GM20431 (cell line): ENCODE measurements around the gene ITPR2.
"Not testable (repeated sequence)": the region's sequence is repeated elsewhere in the genome, so short reads cannot be mapped to it uniquely, and the experiment has no call there.

Experiments
- in situ Hi-C: fragments of 300-500 bp; cut with MseI, MboI; formaldehyde crosslinking; loops from one replicate; pipeline ENCODE4 v1.15.0; 2020; ENCODE audit warnings: low sequenced_read_pairs; ENCODE audit not compliant: unreplicated experiment

Gene ITPR2

GRCh38 chr12:26851031-26851809, 18.2 kb upstream of the ITPR2 start:
- in situ Hi-C loops, result no loop called here

DNA sequence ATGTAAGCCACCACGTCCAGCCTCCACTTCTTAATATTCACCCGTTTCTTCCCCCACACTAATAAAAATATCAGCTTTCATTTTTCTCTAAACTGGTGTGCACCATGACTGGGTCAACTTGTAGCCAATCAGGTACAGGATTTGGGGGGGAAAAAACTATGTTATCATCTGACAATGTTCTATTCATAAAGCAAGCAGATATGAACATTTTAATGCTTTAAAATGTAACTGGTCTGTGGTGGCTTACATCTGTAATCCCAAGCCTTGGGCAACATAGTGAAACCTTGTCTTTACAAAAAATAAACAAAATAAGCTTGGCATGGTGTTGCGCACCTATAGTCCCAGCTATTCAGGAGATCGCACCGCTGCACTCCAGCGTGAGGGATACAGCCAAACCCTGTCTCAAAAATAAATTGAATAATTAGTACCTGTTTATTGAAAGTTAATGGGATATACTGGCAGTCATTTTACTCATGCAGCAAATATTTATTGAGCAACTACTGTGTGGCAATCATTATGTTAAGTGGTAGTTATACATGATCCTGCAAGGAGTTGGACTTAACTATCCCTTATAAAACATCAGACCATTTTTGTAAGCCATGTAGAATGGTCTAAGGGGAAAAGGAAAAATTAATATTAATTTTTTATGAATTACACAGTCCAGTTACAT, 15.3 kb upstream of the ITPR2 start:
- in situ Hi-C loops, result no loop called here

DNA sequence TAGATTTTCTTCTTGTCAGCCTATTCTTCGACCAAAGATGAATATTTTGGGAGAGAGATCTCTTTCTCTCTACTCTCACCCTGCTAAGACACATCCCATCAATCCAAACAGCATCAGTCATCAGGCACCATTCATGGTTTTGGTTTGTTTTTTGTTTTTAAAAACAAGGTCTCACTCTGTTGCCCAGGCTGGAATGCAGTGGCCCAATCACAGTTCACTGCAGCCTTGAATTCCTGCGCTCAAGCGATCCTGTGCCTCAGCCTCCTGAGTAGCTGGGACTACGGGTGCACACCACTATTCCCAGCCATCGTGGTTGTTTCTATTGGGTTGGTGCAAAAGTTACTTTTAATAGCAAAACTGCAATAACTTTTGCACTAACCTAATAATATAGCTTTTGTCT, 14.4 kb upstream of the ITPR2 start:
- in situ Hi-C loops, result no loop called here

DNA sequence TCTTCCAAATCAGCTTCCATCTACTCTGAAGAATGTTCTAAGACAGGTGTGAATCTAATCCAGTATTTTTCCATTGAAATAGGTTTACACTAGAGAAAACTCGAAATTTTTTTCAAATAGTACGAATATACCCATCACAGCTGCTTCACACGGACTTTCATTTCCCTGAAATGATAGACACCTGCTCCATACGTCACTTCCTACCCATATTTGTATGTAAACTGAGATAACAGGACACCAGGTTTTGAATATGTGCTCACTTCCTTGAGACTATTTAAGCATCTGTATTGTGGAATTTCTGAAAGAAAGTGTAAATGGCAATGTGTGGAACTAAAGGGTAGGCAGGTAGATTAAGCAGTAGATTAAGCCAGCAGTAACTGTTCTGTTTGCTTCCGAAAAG, 13.4 kb upstream of the ITPR2 start:
- in situ Hi-C loops, result no loop called here

DNA sequence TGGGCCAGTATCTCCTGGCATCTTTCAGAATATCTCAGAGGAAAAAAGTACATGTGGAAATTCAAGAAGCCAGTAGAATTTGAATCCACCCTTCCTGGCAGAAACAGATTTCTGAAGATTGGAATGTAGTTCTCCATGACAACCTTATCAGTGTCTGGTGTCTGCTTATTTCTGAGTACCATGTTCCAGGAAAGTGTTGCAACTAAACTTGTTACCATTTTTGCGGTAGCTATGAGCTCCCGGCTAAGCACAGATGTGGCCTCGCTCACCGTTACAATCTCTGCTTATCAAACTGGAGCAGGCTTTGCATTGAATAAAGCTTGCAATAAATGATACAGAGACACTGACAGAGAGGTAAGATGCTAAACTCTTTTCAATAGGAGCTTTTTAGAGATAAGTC, 13.0 kb upstream of the ITPR2 start:
- in situ Hi-C loops, result no loop called here

DNA sequence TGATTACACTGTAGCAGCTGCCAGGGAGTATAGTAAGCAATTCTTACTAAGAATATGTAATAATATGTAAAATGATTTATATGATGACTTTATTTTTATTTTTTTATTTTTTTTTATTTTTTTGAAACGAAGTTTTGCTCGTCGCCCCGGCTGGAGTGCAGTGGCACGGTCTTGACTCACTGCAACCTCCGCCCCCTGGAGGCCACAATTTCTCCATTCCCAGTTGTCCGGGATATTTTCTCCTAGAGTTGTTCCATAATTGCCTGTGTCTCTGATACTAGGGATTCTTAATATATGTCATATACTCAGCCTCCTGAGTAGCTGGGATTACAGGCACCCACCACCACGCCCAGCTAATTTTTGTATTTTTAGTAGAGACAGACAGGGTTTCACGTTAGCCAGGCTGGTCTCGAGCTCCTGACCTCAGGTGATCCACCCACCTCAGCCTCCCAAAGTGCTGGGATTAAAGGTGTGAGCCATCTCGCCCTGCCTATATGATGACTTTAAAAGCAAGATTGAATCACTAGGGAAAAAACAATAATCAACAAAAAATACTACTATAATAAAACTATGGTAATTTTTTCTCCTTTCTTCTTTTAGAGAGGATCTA, 12.2 kb upstream of the ITPR2 start:
- in situ Hi-C loops, result no loop called here

GRCh38 chr12:26843311-26843710, 10.3 kb upstream of the ITPR2 start:
- in situ Hi-C loops, result no loop called here

GRCh38 chr12:26841085-26841484, 8.1 kb upstream of the ITPR2 start:
- in situ Hi-C loops, result no loop called here

GRCh38 chr12:26839512-26839911, 6.5 kb upstream of the ITPR2 start:
- in situ Hi-C loops, result no loop called here

DNA sequence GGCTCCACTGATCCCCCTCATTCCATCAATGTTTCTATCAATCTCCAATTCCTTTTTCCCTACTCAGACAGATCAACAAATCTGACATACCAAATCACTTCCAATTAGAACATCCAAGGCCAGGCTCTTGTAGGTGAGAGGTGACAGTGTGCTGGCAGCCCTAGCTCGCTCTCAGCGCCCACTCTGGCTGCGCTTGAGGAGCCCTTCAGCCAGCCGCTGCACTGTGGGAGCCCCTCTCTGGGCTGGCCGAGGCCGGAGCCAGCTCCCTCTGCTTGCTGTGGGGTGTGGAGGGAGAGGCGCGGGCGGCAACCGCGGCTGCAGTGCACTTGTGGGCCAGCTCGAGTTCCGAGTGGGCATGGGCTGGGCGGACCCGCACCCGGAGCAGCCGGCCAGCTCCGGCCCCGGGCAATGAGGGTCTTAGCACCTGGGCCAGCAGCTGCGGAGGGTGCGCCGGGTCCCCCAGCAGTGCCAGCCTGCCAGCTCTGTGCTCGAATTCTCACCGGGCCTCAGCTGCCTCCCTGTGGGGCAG, 6.0 kb upstream of the ITPR2 start:
- in situ Hi-C loops, result no loop called here

GRCh38 chr12:26836201-26836600, 3.2 kb upstream of the ITPR2 start:
- in situ Hi-C loops, result no loop called here

GRCh38 chr12:26834503-26835060, 1.6 kb upstream of the ITPR2 start:
- in situ Hi-C loops, result not testable (repeated sequence)

DNA sequence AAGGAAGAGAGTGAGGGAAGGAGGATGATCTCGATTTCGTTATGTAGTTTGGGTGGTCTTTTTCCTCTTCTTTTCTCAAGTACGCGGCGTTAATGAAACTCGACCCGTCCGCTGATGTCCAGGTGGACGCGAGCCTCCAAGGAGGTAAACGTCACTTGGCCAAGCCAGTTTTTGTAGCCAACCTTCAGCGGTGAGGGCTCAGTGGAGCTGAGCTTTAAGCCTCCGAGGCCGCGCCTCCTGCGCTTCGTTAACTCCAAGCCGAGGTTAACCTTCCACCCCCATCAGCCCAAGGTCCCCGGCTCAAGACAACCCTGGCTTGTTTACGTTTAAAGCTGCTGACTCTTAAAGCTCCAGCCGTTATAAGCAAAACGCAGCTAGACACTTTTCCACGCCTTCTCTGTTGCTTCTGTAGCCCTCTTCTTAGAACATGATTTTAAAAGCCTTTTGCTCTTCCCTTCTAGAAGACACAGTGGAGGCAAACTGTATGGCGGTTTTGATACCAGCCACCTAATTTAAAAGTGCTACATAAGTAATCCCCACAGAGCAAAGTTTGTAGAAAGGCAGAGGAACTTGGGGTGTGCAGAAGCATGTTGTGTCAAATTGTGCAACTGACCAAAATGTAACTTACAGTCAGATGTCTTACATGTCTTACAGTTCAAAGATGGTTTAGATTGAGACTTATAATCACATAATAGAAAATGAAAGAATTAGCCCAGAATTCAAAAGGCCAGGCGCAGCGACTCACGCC, 923 bp upstream of the ITPR2 start:
- in situ Hi-C loops, result no loop called here

DNA sequence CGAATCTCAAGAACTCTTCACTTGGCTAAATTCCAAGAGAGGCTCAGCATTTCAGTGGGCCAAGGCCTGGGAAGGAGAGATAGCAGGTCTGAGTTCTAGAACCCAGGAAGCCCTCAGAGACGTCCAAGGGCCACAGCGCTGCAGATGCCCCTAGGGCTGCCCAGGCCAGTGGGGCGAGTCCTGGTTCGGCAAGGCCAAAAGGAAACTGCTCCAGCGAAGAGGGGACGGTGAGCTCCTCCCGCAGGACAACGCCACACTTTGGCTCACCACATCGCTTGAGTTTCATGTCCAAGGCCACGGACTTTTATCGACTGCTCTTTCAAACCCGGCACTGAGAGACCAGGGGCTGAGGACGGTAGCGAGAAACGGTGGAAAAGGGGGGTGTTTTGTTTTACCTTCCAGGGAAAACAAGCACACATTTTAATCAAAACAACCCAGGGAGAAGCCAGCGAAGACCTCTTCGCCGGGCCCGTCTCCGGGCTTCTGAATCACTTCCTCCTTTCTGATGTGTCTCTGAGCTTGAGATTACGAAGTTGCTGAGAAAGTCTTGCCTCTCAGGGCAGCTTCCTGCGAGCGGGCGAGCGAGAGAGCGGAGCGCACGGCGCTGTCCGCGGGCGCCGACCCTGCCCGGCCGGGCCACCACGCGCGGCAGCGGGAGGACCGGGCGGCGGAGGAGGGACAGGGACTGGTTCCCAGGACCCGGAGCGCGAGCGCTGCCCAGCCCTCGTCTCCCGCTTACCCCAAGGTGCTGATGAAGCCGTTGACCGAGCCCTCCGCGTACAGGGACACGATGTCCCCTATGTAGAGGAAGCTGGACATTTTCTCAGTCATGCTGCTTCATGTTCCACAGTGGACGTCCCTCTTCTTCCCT, 808 bp downstream of the ITPR2 start:
- in situ Hi-C loops, result no loop called here

DNA sequence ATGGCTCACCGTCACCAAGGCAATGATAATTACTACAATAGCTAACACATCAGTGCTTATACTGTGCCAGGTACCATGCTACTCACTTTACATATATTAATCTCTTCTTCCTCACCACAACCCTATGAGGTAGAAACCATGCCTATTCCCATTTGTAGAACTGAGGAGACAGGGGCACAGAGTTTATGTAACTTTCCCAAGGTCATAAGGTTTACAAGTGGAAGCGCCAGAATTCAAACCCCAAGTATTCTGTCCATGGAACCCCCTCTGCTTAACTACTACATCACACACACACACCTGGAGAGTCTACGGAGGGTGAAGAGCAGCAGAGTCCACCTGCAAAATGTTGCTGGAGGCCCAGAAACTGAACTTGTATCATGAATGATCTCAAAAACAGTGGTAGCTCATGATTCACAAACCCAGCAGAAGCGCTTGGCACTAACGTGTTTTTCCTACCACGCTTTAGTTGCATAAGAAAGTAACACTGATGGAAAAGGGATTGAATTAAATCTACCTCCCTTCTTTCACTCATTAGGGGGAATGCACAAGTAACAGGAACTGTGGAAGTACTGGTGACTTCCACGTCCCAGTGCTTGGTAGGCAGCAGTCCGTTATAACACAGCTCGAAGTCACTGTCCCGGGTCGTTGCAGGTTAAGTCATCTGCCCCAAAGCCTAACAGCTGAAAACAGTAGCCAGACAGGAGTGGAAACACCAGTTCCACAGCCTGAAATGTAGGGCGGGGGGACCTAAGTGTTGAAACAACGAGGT, 2.0 kb downstream of the ITPR2 start:
- in situ Hi-C loops, result no loop called here

DNA sequence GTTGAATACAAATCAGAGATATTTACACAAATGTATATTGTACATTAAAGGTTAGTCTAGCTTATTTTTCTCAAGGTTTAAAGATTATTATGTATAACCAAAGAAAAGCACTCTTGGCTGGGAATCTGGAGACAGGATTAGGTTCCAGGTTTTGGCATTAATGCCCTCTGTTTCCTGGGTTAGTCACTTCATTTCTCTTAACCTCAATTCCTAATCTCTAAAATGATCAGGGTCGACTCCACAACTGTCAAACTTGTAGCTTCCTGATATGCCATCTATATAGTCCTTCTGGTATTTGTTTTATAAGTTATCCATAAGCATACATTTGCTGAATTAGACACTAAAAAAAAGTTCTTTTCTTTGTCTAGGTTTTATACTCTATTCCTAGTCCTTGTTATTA, 2.6 kb downstream of the ITPR2 start:
- in situ Hi-C loops, result no loop called here

DNA sequence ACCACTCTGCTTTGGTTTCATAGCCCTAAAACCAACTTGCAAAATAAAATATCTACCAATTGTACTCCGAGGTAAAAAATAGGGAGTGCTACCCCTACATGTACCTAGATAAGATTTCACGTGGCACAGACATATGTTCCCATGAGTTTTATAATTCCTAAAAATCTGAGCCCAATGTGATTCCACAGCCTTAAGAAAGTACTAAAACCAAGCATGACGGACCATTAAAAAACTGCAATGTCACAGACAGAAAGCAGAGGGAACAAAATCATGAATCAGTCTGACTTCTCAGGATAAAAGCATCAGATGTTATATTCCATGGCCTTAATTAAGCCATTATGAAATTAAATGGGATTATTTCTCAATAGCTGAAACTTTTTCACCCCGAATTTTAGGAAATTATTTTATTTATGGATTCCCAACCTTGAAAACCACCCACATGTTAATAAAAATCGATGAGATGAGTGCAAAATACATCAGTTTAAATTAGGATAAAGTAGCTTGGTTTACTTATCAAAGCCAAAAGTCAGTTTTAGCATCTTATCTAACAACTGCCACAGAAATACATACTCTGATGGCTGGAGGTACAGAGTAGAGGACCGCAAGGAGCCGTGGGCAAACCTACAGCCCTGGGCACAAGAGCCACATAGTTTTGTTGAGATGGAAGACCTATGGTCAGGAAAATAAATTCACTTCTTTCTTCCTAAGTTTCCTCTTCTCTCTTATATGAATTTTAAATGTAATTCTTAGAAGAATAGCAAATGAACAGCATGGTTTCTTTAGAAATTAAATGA, 4.5 kb downstream of the ITPR2 start:
- in situ Hi-C loops, result no loop called here

DNA sequence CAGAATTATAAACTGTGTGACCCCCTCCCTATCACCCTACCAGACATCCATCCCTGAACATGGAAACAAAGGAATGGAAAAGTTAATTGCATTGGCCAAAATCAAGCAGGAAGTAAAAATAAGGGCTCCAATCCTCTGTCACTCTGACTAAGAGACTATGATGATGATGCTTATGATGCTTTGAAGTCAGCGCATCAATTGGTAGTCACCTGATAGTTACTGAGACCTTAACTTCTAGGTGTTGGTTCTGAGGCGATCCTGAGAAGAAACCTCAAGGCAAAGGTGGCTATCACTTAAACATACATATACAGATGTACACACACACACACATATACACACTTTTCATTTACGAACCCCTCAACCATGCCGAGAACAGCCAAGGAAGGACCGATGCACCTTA, 6.6 kb downstream of the ITPR2 start:
- in situ Hi-C loops, result no loop called here
